Astrocyte of the spinal cord (primary cell): ENCODE measurements around the gene SECTM1.

Source experiments
- DNase-seq: peaks from one replicate; pipeline ENCODE4 v3.0.0; 2011; ENCODE audit warnings: low read depth, low spot score
- H3K4me3 ChIP-seq: 2 replicates; pipeline ENCODE4 v1.5.1; 2011; ENCODE audit warnings: low read depth, mild to moderate bottlenecking, low read length, moderate library complexity
- CTCF ChIP-seq: IDR thresholded peaks from 2 replicates; pipeline ENCODE4 v1.5.1; 2012; ENCODE audit warnings: low read depth, mild to moderate bottlenecking, low read length, inconsistent platforms
- in situ Hi-C: cut with HindIII; loops from 2 replicates; pipeline ENCODE4 v1.10.0; 2017; ENCODE audit warnings: low sequenced_read_pairs

SECTM1 gene

GRCh38 chr17:82371333-82372248 is 38.0 kb upstream of the SECTM1 start, which contains the start of gene UTS2R:
Gene UTS2R (plus strand): TSS chr17:82371765. CDS start chr17:82374325, 2,560 bp downstream.
- no peak for DNase-seq
- no peak for TF ChIP-seq CTCF
- no peak within 1 kb of the TSS for H3K4me3 ChIP-seq
- in situ Hi-C loops, result no loop called here

GRCh38 chr17:82370471-82371332 is 37.1 kb upstream of the SECTM1 start:
- no peak overlapping the region for H3K4me3 ChIP-seq
- DNase-seq, result no peak
- in situ Hi-C loops, result no loop called here
- no peak for TF ChIP-seq CTCF

GRCh38 chr17:82369211-82369610 is 35.6 kb upstream of the SECTM1 start:
- in situ Hi-C loops, result no loop called here
- no peak for TF ChIP-seq CTCF
- no peak for DNase-seq
- no peak overlapping the region for H3K4me3 ChIP-seq

GRCh38 chr17:82367724-82368524 is 34.4 kb upstream of the SECTM1 start:
- TF ChIP-seq CTCF, result no peak
- in situ Hi-C loops, result no loop called here
- H3K4me3 ChIP-seq, result no peak overlapping the region
- no peak for DNase-seq

- no peak for TF ChIP-seq CTCF
- DNase-seq, result no peak
- H3K4me3 ChIP-seq, result no peak overlapping the region
- in situ Hi-C loops, result no loop called here
These were observed 33.2 kb upstream of the SECTM1 start for GRCh38 chr17:82366749-82367148.
